Keratinocyte (primary cell): ENCODE data around the gene SH2D4B. TPM values are rescaled to one million over a fixed set of nuclear protein-coding genes. Genes with fewer than 3 reads are reported as not detected.

Experiments used
- DNase-seq: peaks from one replicate; pipeline ENCODE4 v3.0.0-alpha.2; 2011; ENCODE audit warnings: low read depth, missing footprints, low spot score
- FAIRE-seq: peaks from 2 replicates; lab custom pipeline; 2011; peaks lifted over from hg19 to GRCh38; lab: Jason Lieb, UNC
- H2AFZ ChIP-seq: 2 replicates; pipeline ENCODE4 v1.6.0; 2012; ENCODE audit warnings: low read length, control low read depth, inconsistent platforms; ENCODE audit not compliant: control insufficient read depth
- H3K27ac ChIP-seq: 2 replicates; pipeline ENCODE4 v1.5.1; 2011; ENCODE audit warnings: low read length; ENCODE audit not compliant: control insufficient read depth, insufficient read depth
- H3K27me3 ChIP-seq: 3 replicates; pipeline ENCODE4 v1.6.0; 2011; ENCODE audit warnings: low read length; ENCODE audit not compliant: control insufficient read depth, insufficient read depth; ENCODE audit errors: extremely low read depth
- H3K36me3 ChIP-seq, 2 experiments: 2 replicates in 1 of 2; 3 replicates in 1 of 2; pipeline ENCODE4 v1.5.1; 2011; ENCODE audit warnings: low read length in 2 of 2, mild to moderate bottlenecking in 1 of 2; ENCODE audit not compliant: control insufficient read depth in 2 of 2, insufficient read depth in 2 of 2; ENCODE audit errors: extremely low read depth in 1 of 2
- H3K4me1 ChIP-seq: 3 replicates; pipeline ENCODE4 v1.5.1; 2011; ENCODE audit warnings: low read length; ENCODE audit not compliant: control insufficient read depth, insufficient read depth; ENCODE audit errors: extremely low read depth
- H3K4me2 ChIP-seq: 3 replicates; pipeline ENCODE4 v1.6.0; 2011; ENCODE audit warnings: low read depth, low read length; ENCODE audit not compliant: control insufficient read depth, insufficient read depth; ENCODE audit errors: extremely low read depth
- H3K4me3 ChIP-seq, 3 experiments: fragments of 200-600 bp in 1 of 3; sonication (generic) in 1 of 3; 2 replicates in 2 of 3; 3 replicates in 1 of 3; pipeline ENCODE4 v1.5.1; 2011 to 2016; ENCODE audit warnings: low read length in 3 of 3, mild to moderate bottlenecking in 3 of 3, control low read depth in 2 of 3, inconsistent platforms in 1 of 3, low read depth in 1 of 3, mixed read lengths in 1 of 3, mixed run types in 1 of 3, moderate library complexity in 1 of 3; ENCODE audit not compliant: control insufficient read depth in 2 of 3, insufficient read depth in 2 of 3; ENCODE audit errors: extremely low read depth in 1 of 3
- H3K79me2 ChIP-seq: 2 replicates; pipeline ENCODE4 v1.6.0; 2012; ENCODE audit warnings: low read length; ENCODE audit not compliant: control insufficient read depth, insufficient read depth
- H3K9ac ChIP-seq: 3 replicates; pipeline ENCODE4 v1.6.0; 2011; ENCODE audit warnings: low read length; ENCODE audit not compliant: control insufficient read depth, insufficient read depth; ENCODE audit errors: extremely low read depth
- H3K9me1 ChIP-seq: 3 replicates; pipeline ENCODE4 v1.6.0; 2011; ENCODE audit warnings: low read length; ENCODE audit not compliant: control insufficient read depth, insufficient read depth; ENCODE audit errors: extremely low read depth
- H3K9me3 ChIP-seq: 2 replicates; pipeline ENCODE4 v1.5.1; 2012; ENCODE audit warnings: low read depth, low read length; ENCODE audit not compliant: control insufficient read depth
- H4K20me1 ChIP-seq: 3 replicates; pipeline ENCODE4 v1.6.0; 2011; ENCODE audit warnings: low read length; ENCODE audit not compliant: control insufficient read depth, insufficient read depth; ENCODE audit errors: extremely low read depth
- CTCF ChIP-seq, 3 experiments: IDR thresholded peaks in 1 of 3; conservative IDR thresholded peaks in 1 of 3; optimal IDR thresholded peaks in 1 of 3; 2 replicates in 2 of 3; 3 replicates in 1 of 3; pipeline versions ENCODE3 to v1.5.1; 2011; ENCODE audit warnings: low read length in 3 of 3, mild to moderate bottlenecking in 3 of 3, moderate library complexity in 2 of 3, control low read depth in 1 of 3, inconsistent platforms in 1 of 3; ENCODE audit not compliant: insufficient read depth in 2 of 3; ENCODE audit errors: extremely low read depth in 1 of 3
- EZH2 ChIP-seq: IDR thresholded peaks from one replicate; pipeline ENCODE4 v1.6.1; 2012; ENCODE audit warnings: inconsistent platforms, mild to moderate bottlenecking, low read length, moderate library complexity
- dilution Hi-C: fragments of 300-500 bp; cut with MboI; formaldehyde crosslinking; loops from one replicate; pipeline ENCODE4 v1.7.0; 2020; ENCODE audit warnings: low sequenced_read_pairs; ENCODE audit not compliant: extremely low pct_ligation_motif_present
- polyA plus RNA-seq, 5 experiments: library from polyadenylated mRNA; depleted of rRNA in 3 of 5; stranded (reverse) in 3 of 5; stranded (forward) in 1 of 5; unstranded in 1 of 5; fragments of >200 nt; gene quantifications; 1 replicate in 1 of 5; 2 replicates in 3 of 5; 3 replicates in 1 of 5; pipeline versions ENCODE4 v1.2.1 to v1.2.3, GENCODE V29; 2011 to 2012; ENCODE audit warnings: missing spikeins in 2 of 5, low read depth in 1 of 5, low replicate concordance in 1 of 5

Gene SH2D4B
- polyA plus RNA-seq, 1 donor (not counting 4 experiments of a cell fraction or from before 2014, with no cell fraction given) = 0.22 TPM

DNA sequence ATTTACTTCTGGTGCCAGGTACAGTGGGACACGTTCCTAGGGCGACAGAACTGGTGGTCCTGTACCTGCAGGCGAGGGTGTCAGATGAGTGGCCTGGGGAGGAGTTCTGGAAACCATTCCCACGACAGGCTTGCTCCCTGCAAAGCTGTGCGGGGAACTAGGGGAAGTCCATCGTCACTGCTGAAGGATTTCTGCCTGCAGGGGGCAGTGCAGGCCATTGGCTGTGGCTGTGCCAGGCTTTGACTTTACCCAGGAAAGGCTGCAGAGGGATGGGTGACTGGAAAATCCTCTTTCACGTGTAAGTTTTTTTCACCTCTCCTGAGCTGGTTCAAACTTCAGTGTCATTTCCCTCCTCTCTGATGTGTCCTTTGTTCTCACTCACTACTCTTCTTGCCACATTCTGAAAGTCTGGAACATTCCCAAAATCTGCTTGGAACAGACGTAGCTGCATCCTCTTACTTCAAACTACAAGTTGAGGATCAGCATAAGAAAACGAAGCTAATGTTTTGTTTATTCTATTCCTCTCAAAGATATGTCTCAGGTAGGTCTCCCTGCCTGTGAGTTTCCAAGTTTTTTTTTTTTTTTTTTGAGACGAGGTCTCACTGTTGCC, 126.5 kb downstream of the SH2D4B start:
- H2AFZ ChIP-seq = peak overlapping the region; percentile 62
- dilution Hi-C loops = no loop called here
- no peaks in the 10 kb centered on the region for H4K20me1 ChIP-seq
- TF ChIP-seq CTCF (optimal IDR thresholded peaks at IDR 0.05 in 1 of 3, IDR thresholded peaks at IDR 0.05 in 1 of 3, conservative IDR thresholded peaks at IDR 0.05 in 1 of 3; ENCODE audit: extremely low read depth in 1 of 3, insufficient read depth in 2 of 3, low read length in 3 of 3) (peak; percentile 96 to 99 (median 98)), EZH2 (no peak)
- H3K4me3 ChIP-seq = no peak overlapping the region
- no peaks in the 10 kb centered on the region for H3K9me1 ChIP-seq
- no peaks in the 10 kb centered on the region for H3K79me2 ChIP-seq
- no peaks in the 10 kb centered on the region for H3K27me3 ChIP-seq
- peak; percentile 83 for FAIRE-seq
- H3K4me1 ChIP-seq = no peaks in the 10 kb centered on the region
- no peaks in the 10 kb centered on the region for H3K9me3 ChIP-seq
- no peaks in the 10 kb centered on the region for H3K36me3 ChIP-seq
- DNase-seq = peak; percentile 25
- H3K27ac ChIP-seq = no peak overlapping the region
- no peak overlapping the region for H3K9ac ChIP-seq
- no peak overlapping the region for H3K4me2 ChIP-seq

GRCh38 chr10:80669485-80669884, 131.8 kb downstream of the SH2D4B start:
- Histone ChIP-seq H3K4me1 (no peaks in the 10 kb centered on the region), H3K79me2 (no peaks in the 10 kb centered on the region), H2AFZ (no peak overlapping the region), H3K9ac (no peak overlapping the region), H3K9me3 (no peaks in the 10 kb centered on the region), H3K27ac (no peak overlapping the region), H3K4me2 (no peak overlapping the region), H3K9me1 (no peaks in the 10 kb centered on the region), H3K4me3 (no peak overlapping the region), H3K36me3 (no peaks in the 10 kb centered on the region), H3K27me3 (no peaks in the 10 kb centered on the region), H4K20me1 (no peaks in the 10 kb centered on the region)
- TF ChIP-seq EZH2 (no peak), CTCF (optimal IDR thresholded peaks at IDR 0.05 in 1 of 3, IDR thresholded peaks at IDR 0.05 in 1 of 3, conservative IDR thresholded peaks at IDR 0.05 in 1 of 3; ENCODE audit: extremely low read depth in 1 of 3, insufficient read depth in 2 of 3, low read length in 3 of 3) (no peak)
- DNase-seq (no peak), FAIRE-seq (no peak)
- dilution Hi-C loops = no loop called here
